ENCODE results near the gene SLC12A8.

Gene SLC12A8

GRCh38 chr3:125213946-125214542 is 1.5 kb upstream of the SLC12A8 start:
- DNase-seq (ENCODE audit: low read depth): peak; percentile 23

DNA sequence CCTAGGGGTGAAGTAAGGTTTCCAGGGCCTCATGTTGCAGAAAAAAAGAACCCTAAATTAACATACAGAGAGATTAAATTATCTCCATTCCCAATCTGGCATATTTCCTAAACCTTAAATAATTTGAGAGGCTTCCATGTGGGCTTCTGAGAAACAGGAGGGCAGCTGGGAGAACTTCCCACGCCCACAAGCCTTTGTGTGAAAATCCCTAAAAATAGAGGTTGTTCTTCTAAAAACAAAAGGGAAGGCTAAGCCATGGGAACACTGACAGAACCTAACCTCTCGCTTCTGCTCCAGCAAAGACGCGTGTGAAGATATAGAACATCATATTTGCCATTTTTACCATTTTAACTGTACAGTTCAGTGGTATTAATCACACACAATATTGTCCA is 812 bp upstream of the SLC12A8 start:
- DNase-seq (ENCODE audit: low read depth): no peak

DNA sequence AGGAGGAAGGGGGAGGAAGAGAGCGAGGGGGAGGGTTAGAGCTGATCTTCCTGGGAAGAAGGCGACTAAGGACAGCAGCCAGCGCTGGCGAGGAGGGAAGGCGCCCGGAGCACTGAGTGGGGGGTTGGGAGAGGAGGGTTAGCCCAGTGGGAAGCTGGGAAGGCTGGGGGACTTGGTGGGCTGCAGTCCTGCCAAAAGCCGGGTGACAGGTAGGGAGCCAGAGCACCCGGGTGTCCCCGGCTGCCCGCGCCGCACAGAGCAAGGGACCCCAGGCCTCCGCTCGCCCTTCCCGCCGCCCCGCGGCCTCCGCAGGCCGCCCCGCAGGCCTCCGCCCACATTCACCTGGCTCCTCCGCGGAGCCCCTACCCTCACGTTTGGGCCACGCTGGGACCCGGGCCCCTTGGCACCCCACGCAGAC is 448 bp downstream of the SLC12A8 start:
- DNase-seq (ENCODE audit: low read depth): no peak

DNA sequence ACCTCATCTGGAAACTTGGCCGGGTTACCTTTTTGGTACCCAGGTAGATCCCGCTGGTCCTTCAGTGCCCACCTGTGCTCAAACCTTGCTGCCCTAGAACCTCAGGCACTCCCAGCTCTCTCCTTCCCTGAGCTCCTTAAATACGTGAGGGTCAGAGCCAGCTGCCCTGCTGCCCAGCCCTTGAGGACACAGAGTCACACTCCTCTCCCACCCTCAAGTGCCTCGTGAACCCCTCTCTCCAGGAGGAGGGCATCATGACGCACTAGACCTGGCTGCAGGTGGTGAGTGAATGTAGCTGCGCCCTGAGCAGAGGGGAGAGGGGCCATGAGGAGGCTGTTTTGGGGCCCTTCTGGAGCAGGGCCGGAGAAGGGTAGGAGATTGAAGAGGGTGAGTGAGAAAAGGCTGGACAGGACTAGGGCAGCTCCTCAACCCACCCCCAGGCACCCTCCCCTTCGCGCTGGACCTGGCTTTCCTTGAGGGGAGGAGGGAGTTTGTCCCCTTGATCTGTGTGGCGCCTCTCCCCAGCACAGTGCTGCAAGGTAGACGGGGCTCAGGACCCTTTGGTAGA is 941 bp downstream of the SLC12A8 start:
- DNase-seq (ENCODE audit: low read depth): no peak

- DNase-seq (ENCODE audit: low read depth): no peak
Observed at GRCh38 chr3:125207949-125208568, 4.5 kb downstream of the SLC12A8 start.

DNA sequence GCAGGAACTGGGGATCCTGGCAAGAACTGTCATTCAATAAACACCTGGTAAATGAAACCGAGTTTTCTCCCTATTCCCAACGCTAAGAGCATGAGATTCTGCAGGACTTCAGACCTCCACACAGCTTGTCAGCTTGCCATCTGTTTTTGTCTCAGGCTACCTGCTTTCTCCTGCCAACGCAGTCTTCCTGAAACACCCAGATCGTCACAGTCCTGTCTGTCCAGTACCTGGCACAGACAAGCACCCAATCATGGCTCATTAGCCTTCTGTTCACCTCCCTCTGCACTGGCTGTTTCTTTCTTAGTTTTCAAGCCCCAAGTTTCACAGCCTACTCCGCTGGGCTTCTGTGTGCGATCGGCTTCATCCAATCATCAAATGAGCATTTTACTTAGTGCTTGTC is 5.0 kb downstream of the SLC12A8 start:
- no peak for DNase-seq (ENCODE audit: low read depth)

DNA sequence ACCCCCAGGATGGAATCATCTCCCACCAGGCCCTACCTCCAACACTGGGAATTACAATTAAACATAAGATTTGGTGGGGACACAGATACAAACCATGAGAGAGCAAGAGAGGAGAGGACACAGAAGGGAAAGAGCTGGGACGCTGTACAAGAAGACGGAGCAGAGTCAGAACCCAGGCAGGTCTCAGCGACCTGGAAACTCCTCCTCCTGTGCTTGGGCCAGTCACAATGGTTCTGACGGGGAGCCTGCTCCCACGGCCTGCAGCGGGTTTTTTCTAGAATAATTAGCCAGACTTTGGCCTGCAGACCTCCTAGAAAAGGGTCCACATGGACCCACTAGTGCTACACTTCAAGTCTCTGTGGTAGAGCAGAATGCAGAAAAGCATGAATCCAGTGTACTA is 5.6 kb downstream of the SLC12A8 start:
- DNase-seq (ENCODE audit: low read depth): no peak

GRCh38 chr3:125203731-125204130 is 8.8 kb downstream of the SLC12A8 start:
- no peak for DNase-seq (ENCODE audit: low read depth)

GRCh38 chr3:125202197-125202596 is 10.4 kb downstream of the SLC12A8 start:
- DNase-seq (ENCODE audit: low read depth): no peak

- no peak for DNase-seq (ENCODE audit: low read depth)
Observed at GRCh38 chr3:125200731-125201139, 11.8 kb downstream of the SLC12A8 start.

DNA sequence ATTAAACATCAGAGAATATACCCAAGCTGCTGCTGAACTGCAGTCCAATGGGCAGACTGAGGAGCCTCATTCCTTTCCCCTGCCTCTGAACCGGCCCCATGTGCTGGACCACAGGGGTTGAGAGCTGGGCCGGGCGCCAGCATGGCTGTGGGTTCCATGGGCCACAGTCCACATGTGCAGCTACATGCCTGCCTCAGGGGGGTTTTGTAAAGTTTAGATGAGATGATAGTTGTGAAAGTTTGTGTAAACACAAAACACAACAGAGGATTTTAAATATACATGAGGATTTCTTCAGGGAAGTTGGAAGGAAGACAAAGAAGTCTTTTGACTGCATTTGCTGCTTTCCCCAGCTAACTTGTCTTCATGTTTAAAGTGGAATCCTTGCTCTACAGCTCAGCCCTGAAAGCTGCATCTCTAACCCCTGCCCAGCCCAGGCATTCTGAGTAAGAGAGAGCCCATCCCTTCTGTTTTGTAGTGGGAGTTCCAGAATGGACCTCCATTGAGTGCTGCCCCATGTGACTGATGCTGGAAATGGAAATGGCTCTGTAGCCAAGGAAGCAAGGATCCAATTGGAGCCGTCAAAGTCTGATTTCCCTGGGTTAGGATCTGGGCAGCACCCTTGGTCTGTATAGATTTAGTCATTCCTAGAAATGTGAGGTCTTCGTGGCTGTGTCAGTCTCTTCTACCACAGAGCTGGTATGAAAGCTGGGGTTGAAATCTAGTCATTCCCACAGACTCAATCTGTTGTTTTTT is 17.5 kb downstream of the SLC12A8 start:
- peak; percentile 79 for DNase-seq (ENCODE audit: low read depth)

DNA sequence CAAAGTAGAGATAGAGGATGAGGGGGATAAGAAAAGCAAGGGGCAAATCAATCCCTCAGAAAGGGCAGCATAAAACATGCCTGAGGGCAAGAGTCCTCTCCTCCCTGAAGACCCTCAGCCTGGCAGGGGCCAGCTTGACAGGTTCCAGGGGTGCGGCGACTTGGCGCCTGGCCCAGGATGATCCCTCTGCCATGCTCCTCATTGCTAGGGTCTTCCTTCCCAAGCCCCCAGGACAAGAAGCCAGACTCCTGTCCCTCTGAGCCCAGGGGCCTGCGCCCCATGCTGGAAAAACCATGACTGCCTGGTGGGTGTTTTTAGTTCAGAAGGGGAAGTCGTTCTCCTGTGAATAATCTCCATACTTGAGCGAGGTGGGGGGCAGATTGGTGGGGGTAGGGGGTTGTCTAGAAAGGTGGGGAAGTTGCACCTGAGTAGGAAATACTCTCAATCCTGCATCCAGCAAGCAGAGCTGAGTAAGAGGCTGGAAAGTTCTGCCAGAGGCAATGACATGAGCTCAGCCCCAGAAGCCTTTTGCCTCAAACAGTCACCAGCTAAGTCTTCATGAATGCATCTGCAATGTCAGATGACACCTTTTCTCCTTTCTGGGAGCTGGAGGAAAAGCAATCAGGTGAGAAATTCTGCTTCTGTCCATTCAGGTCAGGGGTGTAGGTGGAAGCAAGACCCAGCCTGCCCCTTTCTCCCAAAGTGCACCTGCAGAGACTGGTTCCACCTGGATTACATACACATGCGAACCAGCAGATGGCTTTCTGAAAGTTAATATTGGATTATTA is 18.3 kb downstream of the SLC12A8 start:
- DNase-seq (ENCODE audit: low read depth): no peak

GRCh38 chr3:125192190-125193035 is 20.1 kb downstream of the SLC12A8 start:
- DNase-seq (ENCODE audit: low read depth): no peak

GRCh38 chr3:125191730-125192129 is 20.8 kb downstream of the SLC12A8 start:
- no peak for DNase-seq (ENCODE audit: low read depth)

GRCh38 chr3:125191256-125191655 is 21.3 kb downstream of the SLC12A8 start:
- no peak for DNase-seq (ENCODE audit: low read depth)

- DNase-seq (ENCODE audit: low read depth): no peak
Observed at GRCh38 chr3:125190786-125191185, 21.8 kb downstream of the SLC12A8 start.

DNA sequence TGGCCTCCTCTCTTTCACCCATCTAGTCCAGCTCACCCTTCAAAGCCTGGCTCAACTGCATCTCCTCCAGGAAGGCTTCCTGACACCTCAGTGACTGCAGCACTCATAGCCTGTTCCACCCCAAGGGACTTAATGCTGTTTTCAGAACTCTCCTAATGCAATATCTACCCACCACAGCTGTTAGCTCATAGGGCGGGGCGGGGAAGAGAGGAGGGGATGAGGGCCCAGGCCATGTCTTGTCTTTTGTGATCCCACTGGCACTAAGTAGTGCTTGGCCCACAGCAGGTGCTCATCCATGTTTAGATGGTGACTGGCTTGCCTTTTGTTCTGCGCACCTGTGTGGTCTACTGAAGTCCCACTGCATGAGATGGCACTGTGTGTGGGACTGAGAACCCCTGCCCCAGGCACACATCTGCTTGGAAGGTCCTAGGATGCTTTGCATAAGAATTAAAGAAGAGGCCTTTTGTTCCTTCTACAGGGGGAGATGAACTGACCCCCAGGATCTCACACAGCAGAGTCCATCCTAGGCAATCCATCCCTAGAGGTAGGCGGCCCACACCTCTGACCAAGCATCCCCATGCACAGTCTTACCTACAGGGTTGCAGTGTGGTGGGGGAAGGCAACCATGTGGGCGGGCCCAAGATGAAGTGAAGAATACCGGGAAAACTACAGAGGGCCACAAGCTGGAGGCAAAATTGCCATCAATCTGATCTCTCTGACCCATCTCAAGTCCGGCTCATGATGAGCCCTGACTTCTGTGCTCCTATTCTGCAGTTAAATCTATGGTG is 23.0 kb downstream of the SLC12A8 start:
- no peak for DNase-seq (ENCODE audit: low read depth)

DNA sequence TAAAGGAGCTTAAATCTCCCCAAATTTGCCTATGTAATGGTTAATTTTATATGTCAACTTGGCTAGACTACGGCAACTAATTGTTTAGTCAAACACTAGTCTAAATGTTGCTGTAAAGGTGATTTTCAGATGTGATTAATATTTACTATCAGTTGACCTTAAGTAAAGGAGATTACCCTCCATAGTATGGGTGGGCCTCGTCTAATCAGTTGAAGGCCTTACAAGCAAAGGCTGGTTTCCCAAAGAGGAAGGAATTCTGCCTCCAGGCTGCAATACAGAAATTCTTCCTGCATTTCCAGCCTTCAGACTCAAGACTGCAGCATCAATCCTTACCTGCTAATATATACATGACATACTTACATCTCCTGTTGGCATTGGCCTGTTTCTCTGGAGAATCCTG is 23.6 kb downstream of the SLC12A8 start:
- no peak for DNase-seq (ENCODE audit: low read depth)

- DNase-seq (ENCODE audit: low read depth): no peak
Observed at GRCh38 chr3:125187599-125187910, 25.0 kb downstream of the SLC12A8 start.

DNA sequence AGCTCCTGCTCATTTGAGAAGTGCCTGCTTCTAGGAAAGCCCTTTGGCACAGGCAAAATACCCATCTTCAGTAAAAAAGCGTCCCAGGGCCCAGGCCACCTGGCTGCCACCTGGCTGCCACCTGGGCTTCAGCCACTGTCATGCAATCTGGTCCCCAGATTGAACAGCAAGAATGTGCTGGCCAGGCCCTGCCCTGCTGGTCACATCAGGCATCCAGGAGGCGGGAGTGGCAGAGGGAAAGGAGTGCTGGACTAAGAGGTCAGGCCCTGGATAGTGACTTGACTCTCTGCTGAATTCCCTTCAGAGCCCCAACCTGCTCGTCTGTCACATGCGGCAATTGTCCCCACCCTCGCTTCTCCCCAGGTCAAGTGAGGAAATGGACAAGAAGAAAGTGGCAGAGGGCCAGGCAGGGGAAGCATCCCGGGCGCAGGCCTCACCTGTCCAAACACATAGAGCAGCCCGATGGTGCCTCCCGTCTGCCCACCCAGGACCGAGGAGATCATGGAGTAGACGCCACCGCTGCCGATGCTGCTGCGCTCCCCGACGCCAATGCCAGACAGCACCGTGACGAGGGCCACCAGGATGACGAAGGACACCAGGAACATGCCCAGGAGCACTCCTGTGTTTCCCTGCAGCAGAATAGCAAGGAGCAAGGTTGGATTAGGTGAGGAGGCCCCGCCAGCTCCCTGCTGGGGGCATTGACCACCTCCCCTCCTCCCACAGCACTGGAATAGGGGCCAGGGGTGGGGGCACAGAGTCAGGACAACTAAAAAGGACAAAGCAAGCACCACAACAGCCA is 25.5 kb downstream of the SLC12A8 start:
- DNase-seq (ENCODE audit: low read depth): no peak

Data from fibroblast of the conjunctiva (primary cell).